ENCODE data around the gene EXOSC10. TPM values are rescaled to one million over a fixed set of nuclear protein-coding genes. Genes with fewer than 3 reads are reported as not detected.
"Not testable (repeated sequence)": the region's sequence is repeated elsewhere in the genome, so short reads cannot be mapped to it uniquely, and the experiment has no call there.

EXOSC10 gene
- total RNA-seq, 1 donor from 2014 or later: 38.7 TPM

GRCh38 chr1:11109047-11109760, 9.5 kb upstream of the EXOSC10 start:
- intact Hi-C loops (cut with DNase I): loop anchor here (10.0 kb wide), 1 partner anchor 74 kb away; no protein-coding TSS in a partner anchor
- no peaks in the 10 kb centered on the region for H3K27me3 ChIP-seq
- DNase-seq (ENCODE audit: low spot score in 2 of 2): peak in 1 of 2 donors; percentile 2
- no peak for TF ChIP-seq CTCF (IDR thresholded peaks at IDR 0.05)
- no peaks in the 10 kb centered on the region for H3K4me1 ChIP-seq
- no peak overlapping the region for H3K27ac ChIP-seq
- peaks cover 71 to 74% of the 10 kb centered on the region in 2 donors for H3K36me3 ChIP-seq
- H3K4me3 ChIP-seq: no peak overlapping the region
- no peaks in the 10 kb centered on the region for H3K9me3 ChIP-seq

GRCh38 chr1:11107599-11107998, 7.9 kb upstream of the EXOSC10 start:
- intact Hi-C loops (cut with DNase I): loop anchor here (10.0 kb wide), 1 partner anchor 73 kb away; no protein-coding TSS in a partner anchor
- no peak for TF ChIP-seq CTCF (IDR thresholded peaks at IDR 0.05)
- Histone ChIP-seq H3K27ac (no peak overlapping the region), H3K27me3 (no peaks in the 10 kb centered on the region), H3K4me3 (no peak overlapping the region), H3K4me1 (no peaks in the 10 kb centered on the region), H3K9me3 (no peaks in the 10 kb centered on the region), H3K36me3 (peaks cover 56 to 60% of the 10 kb centered on the region in 2 donors)
- peak in 1 of 2 donors; percentile 40 for DNase-seq (ENCODE audit: low spot score in 2 of 2)

GRCh38 chr1:11105586-11105985, 5.9 kb upstream of the EXOSC10 start:
- H3K27me3 ChIP-seq: no peaks in the 10 kb centered on the region
- H3K4me3 ChIP-seq: no peak overlapping the region
- peak in 1 of 2 donors; percentile 18 for DNase-seq (ENCODE audit: low spot score in 2 of 2)
- H3K4me1 ChIP-seq: no peaks in the 10 kb centered on the region
- TF ChIP-seq CTCF (IDR thresholded peaks at IDR 0.05): no peak
- H3K9me3 ChIP-seq: no peaks in the 10 kb centered on the region
- intact Hi-C loops (cut with DNase I): loop anchor here (10.0 kb wide), 1 partner anchor 71 kb away; no protein-coding TSS in a partner anchor
- peaks cover 40 to 43% of the 10 kb centered on the region in 2 donors for H3K36me3 ChIP-seq
- no peak overlapping the region for H3K27ac ChIP-seq

- Histone ChIP-seq H3K4me1 (peaks cover 0 to 14% of the 10 kb centered on the region in 2 donors), H3K4me3 (no peak overlapping the region), H3K27me3 (no peaks in the 10 kb centered on the region), H3K9me3 (no peaks in the 10 kb centered on the region), H3K27ac (no peak overlapping the region), H3K36me3 (peaks cover 15 to 22% of the 10 kb centered on the region in 2 donors)
- DNase-seq (ENCODE audit: low spot score in 2 of 2): peak in 1 of 2 donors; percentile 58
- intact Hi-C loops (cut with DNase I): loop anchor here (10.0 kb wide), 1 partner anchor 67 kb away; no protein-coding TSS in a partner anchor
- no peak for TF ChIP-seq CTCF (IDR thresholded peaks at IDR 0.05)
Observed at GRCh38 chr1:11101347-11101746, 1.7 kb upstream of the EXOSC10 start.

GRCh38 chr1:11100806-11101205, 1.1 kb upstream of the EXOSC10 start:
- Histone ChIP-seq H3K4me1 (peaks cover 0 to 14% of the 10 kb centered on the region in 2 donors), H3K36me3 (peaks cover 15 to 22% of the 10 kb centered on the region in 2 donors)
- not testable (repeated sequence) for H3K27me3 ChIP-seq, H3K27ac ChIP-seq, H3K9me3 ChIP-seq, H3K4me3 ChIP-seq
- DNase-seq (ENCODE audit: low spot score in 2 of 2): peak in 1 of 2 donors; percentile 35
- intact Hi-C loops (cut with DNase I): loop anchor here (10.0 kb wide), 1 partner anchor 66 kb away; no protein-coding TSS in a partner anchor

GRCh38 chr1:11100149-11100493, 452 bp upstream of the EXOSC10 start:
- Histone ChIP-seq H3K36me3 (peaks cover 22 to 25% of the 10 kb centered on the region in 2 donors), H3K4me1 (peaks cover 0 to 14% of the 10 kb centered on the region in 2 donors), H3K9me3 (no peaks in the 10 kb centered on the region), H3K27ac (peak overlapping the region; percentile 50 to 80), H3K27me3 (no peaks in the 10 kb centered on the region), H3K4me3 (peak overlapping the region; percentile 85 to 89)
- DNase-seq (ENCODE audit: low spot score in 2 of 2): peak in 1 of 2 donors; percentile 60
- TF ChIP-seq CTCF (IDR thresholded peaks at IDR 0.05): no peak
- intact Hi-C loops (cut with DNase I): loop anchor here (10.0 kb wide), 1 partner anchor 65 kb away; no protein-coding TSS in a partner anchor

All from ascending aorta (tissue), 2 donors.